H1 (cell line): ENCODE results near the gene KIF2C. TPM values are rescaled to one million over a fixed set of nuclear protein-coding genes. Genes with fewer than 3 reads are reported as not detected.

Experiments used
- EGR1 ChIP-seq: IDR thresholded peaks from 2 replicates; pipeline ENCODE4 v1.6.1; 2011; ENCODE audit warnings: low read depth, low read length, borderline replicate concordance
- KDM4A ChIP-seq: IDR thresholded peaks from one replicate; pipeline ENCODE4 v1.7.1; 2012; ENCODE audit warnings: low read depth, mild to moderate bottlenecking, moderate library complexity, low read length, inconsistent platforms; ENCODE audit not compliant: severe bottlenecking
- polyA plus RNA-seq, 7 experiments: library from polyadenylated mRNA; depleted of rRNA in 3 of 7; stranded (reverse) in 5 of 7; unstranded in 2 of 7; fragments of >200 nt in 5 of 7; fragments of 200-250 nt in 2 of 7; gene quantifications; 1 replicate in 5 of 7; 2 replicates in 1 of 7; 4 replicates in 1 of 7; pipeline versions ENCODE4 v1.2.1 to v1.2.3, GENCODE V29; 2011 to 2013; ENCODE audit warnings: missing spikeins in 2 of 7, mixed read lengths in 2 of 7
- total RNA-seq: library from RNA; stranded (reverse); fragmentation: NEBNext Ultra II Directional; extraction: Animal tissue kit (Norgen Biotek cat#: 25700); gene quantifications from 2 replicates; pipeline ENCODE4 v1.2.1, GENCODE V29; 2021

The KIF2C gene
- total and polyA plus RNA-seq, 2 of the 8 experiments (the other 6 are each of a cell fraction or from before 2014, with no cell fraction given), result 41.8 to 68.1 TPM

GRCh38 chr1:44740179-44740617 lies 561 bp downstream of the KIF2C start (continued):
- TF ChIP-seq EGR1 (no peak), KDM4A (no peak)
